Urinary bladder (tissue), 4 donors: ENCODE results near the gene SMG1. TPM values are rescaled to one million over a fixed set of nuclear protein-coding genes. Genes with fewer than 3 reads are reported as not detected.
"Not testable (repeated sequence)": the region's sequence is repeated elsewhere in the genome, so short reads cannot be mapped to it uniquely, and the experiment has no call there.

Experiments used
- DNase-seq: peaks from one replicate; pipeline ENCODE4 v3.0.0-alpha.2; 2015; ENCODE audit errors: extremely low spot score
- H3K27ac ChIP-seq: one replicate; pipeline ENCODE4 v1.5.1; 2013; ENCODE audit warnings: low read depth, mild to moderate bottlenecking, moderate library complexity
- H3K36me3 ChIP-seq: one replicate; pipeline ENCODE4 v1.6.1; 2013; ENCODE audit warnings: mild to moderate bottlenecking, moderate library complexity; ENCODE audit not compliant: insufficient read depth
- H3K4me1 ChIP-seq: one replicate; pipeline ENCODE4 v1.6.1; 2013; ENCODE audit warnings: mild to moderate bottlenecking, moderate library complexity; ENCODE audit not compliant: insufficient read depth
- H3K4me3 ChIP-seq: one replicate; pipeline ENCODE4 v1.5.1; 2013; ENCODE audit warnings: low read depth, low read length
- WGBS: extraction: QIAGEN DNeasy Blood & Tissue Kit; methylation state at CpG from one replicate; pipeline ENCODE4 v1.1.7; 2013; 5-methylcytosine and 5-hydroxymethylcytosine counted together
- polyA plus RNA-seq: library from polyadenylated mRNA; stranded (reverse); fragments of 200-250 nt; gene quantifications from one replicate; pipeline ENCODE4 v1.2.3, GENCODE V29; 2013
- total RNA-seq: library from RNA; depleted of rRNA; stranded (reverse); fragments of >200 nt; gene quantifications from one replicate; pipeline ENCODE4 v1.2.3, GENCODE V29; 2014
- donor health status: healthy with polysubstance abuse.
- donor health status: healthy.

Gene SMG1
- total and polyA plus RNA-seq, 2 donors: 16.9 to 143 TPM

DNA sequence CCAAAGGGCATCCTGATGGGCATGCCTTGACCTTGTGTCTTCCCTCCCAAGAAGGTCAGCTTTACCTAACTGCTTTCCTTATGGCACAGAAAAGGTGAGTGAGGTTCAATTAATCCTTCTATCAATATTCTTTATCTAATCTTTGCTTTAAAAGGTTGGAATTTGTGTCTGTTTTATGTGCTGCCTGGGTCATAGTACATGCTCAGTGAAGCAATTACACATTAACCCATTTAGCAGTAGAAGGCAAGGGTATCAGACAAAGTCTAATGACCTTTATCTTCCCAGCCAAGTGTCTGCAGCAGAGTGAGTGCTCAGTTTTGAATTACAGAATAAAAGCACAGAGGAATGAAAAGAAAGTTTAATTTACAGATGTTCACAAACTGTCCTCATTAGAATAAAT is 63.3 kb downstream of the SMG1 start:
- not testable (repeated sequence) for H3K27ac ChIP-seq, H3K4me1 ChIP-seq, H3K4me3 ChIP-seq, DNase-seq, H3K36me3 ChIP-seq

DNA sequence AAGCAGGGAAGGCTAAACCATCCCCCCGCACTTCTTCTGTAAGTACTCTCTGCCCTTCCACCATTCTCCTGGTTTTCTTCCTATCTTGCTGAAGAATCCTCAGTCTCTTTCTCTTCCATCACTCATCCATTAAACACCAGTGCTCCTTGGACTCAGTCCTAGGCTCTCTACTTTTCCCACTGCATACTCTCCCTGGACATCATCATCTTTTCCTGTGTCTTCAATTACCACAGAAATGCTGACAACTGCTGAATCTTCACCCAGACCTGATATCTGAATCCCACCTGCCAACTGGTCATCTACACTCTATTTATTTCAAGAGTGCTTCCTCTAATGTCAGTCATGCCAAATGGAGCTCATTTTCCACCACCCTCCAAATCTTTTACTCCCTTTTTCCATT is 71.0 kb downstream of the SMG1 start:
- no peak for DNase-seq
- Histone ChIP-seq H3K4me1 (no peaks in the 10 kb centered on the region), H3K4me3 (no peak overlapping the region), H3K36me3 (peaks cover 3% of the 10 kb centered on the region), H3K27ac (no peak overlapping the region)
- WGBS: 98% methylated on average over 1 of the region's 1 CpG

GRCh38 chr16:18853694-18854093 is 72.5 kb downstream of the SMG1 start:
- H3K27ac ChIP-seq: no peak overlapping the region
- H3K4me3 ChIP-seq: no peak overlapping the region
- H3K36me3 ChIP-seq: peaks cover 12% of the 10 kb centered on the region
- H3K4me1 ChIP-seq: no peaks in the 10 kb centered on the region
- DNase-seq: no peak

GRCh38 chr16:18852647-18853046 is 73.6 kb downstream of the SMG1 start:
- H3K27ac ChIP-seq: no peak overlapping the region
- peaks cover 17% of the 10 kb centered on the region for H3K36me3 ChIP-seq
- no peaks in the 10 kb centered on the region for H3K4me1 ChIP-seq
- DNase-seq: no peak
- no peak overlapping the region for H3K4me3 ChIP-seq
- 90% methylated on average over 1 of the region's 1 CpG for WGBS

DNA sequence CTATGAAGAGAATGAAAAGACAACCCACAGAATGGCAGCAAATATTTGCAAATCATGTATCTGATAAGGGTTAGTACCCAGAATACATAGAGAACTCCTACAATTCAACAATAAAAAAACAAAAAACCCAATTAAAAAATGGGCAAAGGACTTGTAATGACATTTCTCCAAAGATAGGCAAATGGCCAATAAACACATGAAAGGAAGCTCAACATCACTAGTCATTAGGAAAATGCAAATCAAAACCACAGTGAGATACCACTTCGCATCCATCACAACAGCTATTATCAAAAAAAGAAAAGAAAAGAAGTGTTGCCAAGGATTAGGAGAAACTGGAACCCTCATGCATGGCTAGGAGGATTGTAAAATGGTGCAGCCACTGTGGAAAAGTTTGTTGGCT is 79.8 kb downstream of the SMG1 start:
- Histone ChIP-seq H3K4me1 (no peaks in the 10 kb centered on the region), H3K4me3 (no peak overlapping the region), H3K36me3 (peaks cover 15% of the 10 kb centered on the region), H3K27ac (no peak overlapping the region)
- DNase-seq: no peak
- 100% methylated on average over 1 of the region's 1 CpG for WGBS

DNA sequence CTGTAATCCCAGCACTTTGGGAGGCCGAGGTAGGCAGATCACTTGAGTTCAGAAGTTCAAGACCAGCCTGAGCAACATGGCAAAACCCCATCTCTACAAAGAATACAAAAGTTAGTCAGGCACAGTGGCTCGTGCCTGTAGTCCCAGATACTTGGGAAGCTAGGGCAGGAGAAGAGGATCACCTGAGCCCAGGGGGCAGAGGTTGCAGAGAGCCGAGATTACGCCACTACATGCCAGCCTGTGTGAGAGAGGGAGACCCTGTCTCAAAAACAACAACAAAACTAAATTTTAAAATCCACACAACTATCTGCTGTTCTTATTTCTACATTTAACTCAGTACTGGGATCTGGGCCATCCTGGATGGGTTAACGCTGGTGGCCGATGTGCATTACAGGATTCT is 83.6 kb downstream of the SMG1 start:
- DNase-seq: no peak
- no peak overlapping the region for H3K27ac ChIP-seq
- 95% methylated on average over 6 of the region's 6 CpGs for WGBS
- H3K36me3 ChIP-seq: peaks cover 9% of the 10 kb centered on the region
- H3K4me1 ChIP-seq: no peaks in the 10 kb centered on the region
- H3K4me3 ChIP-seq: no peak overlapping the region

DNA sequence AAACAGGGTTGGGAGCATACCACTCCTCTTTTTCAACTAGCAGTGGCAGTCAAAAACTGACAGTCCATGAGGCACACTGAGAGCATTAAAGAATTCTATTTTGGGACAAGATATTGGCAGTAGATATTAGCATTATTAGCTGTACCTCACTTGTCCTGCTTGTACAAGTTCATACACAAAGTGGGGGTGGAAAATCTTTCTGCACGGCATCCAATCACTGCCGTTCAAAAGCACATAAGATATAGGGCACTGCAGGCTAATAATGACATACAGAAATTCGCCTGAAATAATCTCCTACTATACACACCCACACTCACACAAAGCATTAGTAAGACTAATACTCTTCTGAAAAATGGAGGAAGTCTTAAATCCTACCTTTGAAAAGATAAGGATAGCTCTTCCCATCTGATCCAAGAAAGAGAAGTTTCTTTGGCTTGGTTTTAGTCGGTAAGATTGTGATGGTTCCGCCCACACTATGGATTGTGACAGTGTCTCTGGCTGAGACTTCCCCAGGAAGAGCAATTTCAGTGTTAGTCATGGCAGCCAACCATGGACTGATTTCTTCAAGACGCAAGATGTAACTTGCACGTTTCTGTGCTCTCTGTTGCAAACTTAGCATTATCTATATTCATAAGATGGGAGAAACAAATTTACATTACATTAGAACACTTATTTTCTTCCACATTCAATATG is 84.2 kb downstream of the SMG1 start:
- 90% methylated on average over 7 of the region's 7 CpGs for WGBS
- Histone ChIP-seq H3K4me3 (no peak overlapping the region), H3K4me1 (no peaks in the 10 kb centered on the region), H3K27ac (no peak overlapping the region), H3K36me3 (peaks cover 13% of the 10 kb centered on the region)
- DNase-seq: no peak

GRCh38 chr16:18839555-18839954 is 86.7 kb downstream of the SMG1 start:
- Histone ChIP-seq H3K36me3 (peaks cover 14% of the 10 kb centered on the region), H3K4me1 (no peaks in the 10 kb centered on the region), H3K27ac (no peak overlapping the region), H3K4me3 (no peak overlapping the region)
- no peak for DNase-seq
- 79% methylated on average over 6 of the region's 6 CpGs for WGBS

- H3K36me3 ChIP-seq: peaks cover 16% of the 10 kb centered on the region
- no peaks in the 10 kb centered on the region for H3K4me1 ChIP-seq
- no peak for DNase-seq
- H3K4me3 ChIP-seq: no peak overlapping the region
- no peak overlapping the region for H3K27ac ChIP-seq
These were observed 89.5 kb downstream of the SMG1 start for GRCh38 chr16:18836702-18837101.

DNA sequence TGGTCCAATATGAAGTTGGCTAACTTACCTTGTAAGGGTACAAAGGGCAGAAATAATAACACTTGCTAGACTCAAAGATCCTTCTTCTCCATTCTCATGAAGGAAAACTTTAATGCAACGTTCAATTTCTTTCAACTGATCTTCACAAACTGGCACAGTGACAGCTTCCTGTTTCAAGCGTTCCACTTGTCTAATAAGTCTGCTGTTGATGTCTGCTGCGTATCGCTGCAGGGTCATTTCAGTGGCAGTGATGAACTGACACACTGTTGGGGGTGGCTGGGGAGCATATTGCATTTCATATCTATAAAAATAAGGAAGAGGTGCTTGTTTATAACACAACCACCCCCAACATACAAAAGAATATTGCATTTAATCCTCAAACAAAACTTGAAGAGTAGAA is 91.3 kb downstream of the SMG1 start:
- no peak for DNase-seq
- peaks cover 13% of the 10 kb centered on the region for H3K36me3 ChIP-seq
- no peak overlapping the region for H3K27ac ChIP-seq
- no peaks in the 10 kb centered on the region for H3K4me1 ChIP-seq
- WGBS: 86% methylated on average over 4 of the region's 4 CpGs
- no peak overlapping the region for H3K4me3 ChIP-seq

GRCh38 chr16:18833707-18834505 is 92.3 kb downstream of the SMG1 start:
- no peak for DNase-seq
- H3K36me3 ChIP-seq: peaks cover 11% of the 10 kb centered on the region
- WGBS: 90% methylated on average over 9 of the region's 9 CpGs
- no peaks in the 10 kb centered on the region for H3K4me1 ChIP-seq
- no peak overlapping the region for H3K27ac ChIP-seq
- H3K4me3 ChIP-seq: no peak overlapping the region

GRCh38 chr16:18832613-18833012 is 93.6 kb downstream of the SMG1 start:
- Histone ChIP-seq H3K36me3 (peaks cover 11% of the 10 kb centered on the region), H3K4me3 (no peak overlapping the region), H3K4me1 (no peaks in the 10 kb centered on the region), H3K27ac (no peak overlapping the region)
- no peak for DNase-seq
- WGBS: 93% methylated on average over 8 of the region's 8 CpGs

- peaks cover 6% of the 10 kb centered on the region for H3K36me3 ChIP-seq
- no peak overlapping the region for H3K4me3 ChIP-seq
- no peak for DNase-seq
- no peak overlapping the region for H3K27ac ChIP-seq
- H3K4me1 ChIP-seq: no peaks in the 10 kb centered on the region
- 87% methylated on average over 2 of the region's 2 CpGs for WGBS
These were observed 94.2 kb downstream of the SMG1 start for GRCh38 chr16:18832006-18832405.

GRCh38 chr16:18829251-18829650 is 97.0 kb downstream of the SMG1 start:
- no peak for DNase-seq
- Histone ChIP-seq H3K4me1 (no peaks in the 10 kb centered on the region), H3K27ac (no peak overlapping the region), H3K4me3 (no peak overlapping the region), H3K36me3 (peaks cover 3% of the 10 kb centered on the region)
- 96% methylated on average over 6 of the region's 6 CpGs for WGBS
